ENCODE data around the gene NSUN2.

DNA sequence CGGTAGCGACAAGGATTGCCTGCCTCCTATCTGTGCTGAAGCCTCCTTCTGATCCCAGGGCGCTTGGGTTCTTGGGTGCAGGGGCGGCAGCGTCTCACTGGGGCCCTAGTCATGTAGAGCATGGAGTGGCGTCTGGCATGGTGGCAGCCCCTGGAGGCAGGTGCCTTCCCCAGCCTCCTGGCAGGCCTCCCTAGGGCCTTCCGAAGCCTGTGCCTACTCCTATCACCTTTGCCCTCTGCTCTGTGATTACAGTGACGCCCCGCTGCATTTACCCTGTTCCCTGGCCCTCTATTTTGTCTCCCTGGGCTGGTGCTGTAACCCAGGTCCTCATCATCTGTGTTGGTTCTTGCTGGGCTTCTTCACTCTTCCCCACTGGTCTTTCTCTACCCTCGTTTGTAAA, 4.2 kb upstream of the NSUN2 start:
- TF ChIP-seq, protein P1, sequence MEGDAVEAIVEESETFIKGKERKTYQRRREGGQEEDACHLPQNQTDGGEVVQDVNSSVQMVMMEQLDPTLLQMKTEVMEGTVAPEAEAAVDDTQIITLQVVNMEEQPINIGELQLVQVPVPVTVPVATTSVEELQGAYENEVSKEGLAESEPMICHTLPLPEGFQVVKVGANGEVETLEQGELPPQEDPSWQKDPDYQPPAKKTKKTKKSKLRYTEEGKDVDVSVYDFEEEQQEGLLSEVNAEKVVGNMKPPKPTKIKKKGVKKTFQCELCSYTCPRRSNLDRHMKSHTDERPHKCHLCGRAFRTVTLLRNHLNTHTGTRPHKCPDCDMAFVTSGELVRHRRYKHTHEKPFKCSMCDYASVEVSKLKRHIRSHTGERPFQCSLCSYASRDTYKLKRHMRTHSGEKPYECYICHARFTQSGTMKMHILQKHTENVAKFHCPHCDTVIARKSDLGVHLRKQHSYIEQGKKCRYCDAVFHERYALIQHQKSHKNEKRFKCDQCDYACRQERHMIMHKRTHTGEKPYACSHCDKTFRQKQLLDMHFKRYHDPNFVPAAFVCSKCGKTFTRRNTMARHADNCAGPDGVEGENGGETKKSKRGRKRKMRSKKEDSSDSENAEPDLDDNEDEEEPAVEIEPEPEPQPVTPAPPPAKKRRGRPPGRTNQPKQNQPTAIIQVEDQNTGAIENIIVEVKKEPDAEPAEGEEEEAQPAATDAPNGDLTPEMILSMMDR (IDR thresholded peaks at IDR 0.05; ENCODE audit: low read depth, low read length), result no peak
- TF ChIP-seq POLR2A (IDR thresholded peaks at IDR 0.05; ENCODE audit: extremely low read depth, insufficient read length), result no peak
